Kidney glomerular epithelial cell (primary cell): ENCODE data around the gene UXS1.
A peak's percentile ranks its signal among the peaks of the same experiment; 100 is the strongest.

Experiments
- DNase-seq: peaks from one replicate; lab custom pipeline; 2025; lab: John Stamatoyannopoulos, UW

Gene UXS1

DNA sequence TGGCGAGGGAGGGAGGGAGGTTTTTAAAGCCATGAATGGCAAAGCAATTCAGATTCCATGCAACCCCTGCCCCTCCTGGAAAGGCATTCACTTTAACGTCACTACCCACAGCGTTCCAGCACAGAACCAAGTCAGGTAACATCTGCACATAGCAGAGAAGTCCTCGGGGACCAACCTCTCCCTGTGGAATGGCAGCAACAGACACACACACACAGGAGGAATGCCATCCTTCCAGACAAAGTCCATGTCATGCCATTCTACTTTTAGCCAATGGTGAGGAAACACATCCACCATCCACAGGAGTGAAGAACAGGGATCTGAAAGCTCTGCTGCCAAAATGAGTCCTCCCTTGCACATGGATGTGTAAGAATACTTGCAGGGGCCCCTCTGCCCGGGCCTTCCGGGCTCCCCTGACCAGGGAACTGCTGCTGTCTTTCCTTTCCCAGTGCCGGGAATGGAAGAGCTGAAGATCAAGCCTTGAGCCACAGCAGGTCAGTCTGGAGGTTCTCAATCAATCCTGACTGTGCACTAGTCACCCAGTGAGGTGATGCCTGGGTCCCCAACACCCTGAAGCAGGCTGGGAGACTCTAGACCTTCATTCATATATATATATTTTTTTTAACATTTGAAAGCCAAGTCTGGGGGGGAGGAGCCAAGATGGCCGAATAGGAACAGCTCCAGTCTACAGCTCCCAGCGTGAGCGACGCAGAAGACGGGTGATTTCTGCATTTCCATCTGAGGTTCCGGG is 63.7 kb downstream of the UXS1 start:
- DNase-seq, result no peak

DNA sequence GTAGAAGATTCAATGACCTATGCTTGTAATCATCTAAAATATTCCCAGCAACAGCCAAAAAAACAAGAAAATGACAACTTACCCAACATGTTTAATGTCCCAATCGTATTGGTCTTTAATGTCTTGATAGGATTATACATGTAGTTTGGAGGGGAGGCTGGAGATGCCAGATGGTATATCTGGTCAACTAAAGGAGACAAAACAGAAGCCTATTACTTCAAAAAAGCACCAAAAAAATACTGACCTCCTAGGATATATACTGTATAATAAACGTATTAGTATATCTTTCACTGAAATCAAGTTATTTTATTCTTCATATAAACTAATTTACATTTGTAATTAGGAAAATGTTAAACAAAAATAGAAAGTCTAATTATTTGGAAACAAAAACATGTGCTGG is 64.5 kb downstream of the UXS1 start:
- no peak for DNase-seq

DNA sequence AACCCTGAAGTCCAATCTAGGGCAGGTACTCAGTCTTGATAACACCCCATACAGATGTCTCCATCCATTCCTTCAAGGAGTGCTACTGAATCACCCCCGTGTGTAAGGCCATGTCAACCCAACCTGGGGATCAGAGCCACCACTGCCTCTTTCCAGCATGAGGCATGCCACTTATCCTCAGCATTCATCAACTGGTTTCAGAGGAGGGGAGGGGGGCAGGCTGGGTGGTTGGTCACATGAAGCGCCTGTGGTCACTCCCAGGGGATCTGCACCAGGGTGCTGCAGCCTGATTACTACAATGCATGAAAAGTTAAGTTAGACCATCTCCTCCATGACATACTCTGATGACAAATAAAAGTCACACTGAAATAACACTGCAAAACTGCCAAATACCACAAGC is 65.0 kb downstream of the UXS1 start:
- no peak for DNase-seq

DNA sequence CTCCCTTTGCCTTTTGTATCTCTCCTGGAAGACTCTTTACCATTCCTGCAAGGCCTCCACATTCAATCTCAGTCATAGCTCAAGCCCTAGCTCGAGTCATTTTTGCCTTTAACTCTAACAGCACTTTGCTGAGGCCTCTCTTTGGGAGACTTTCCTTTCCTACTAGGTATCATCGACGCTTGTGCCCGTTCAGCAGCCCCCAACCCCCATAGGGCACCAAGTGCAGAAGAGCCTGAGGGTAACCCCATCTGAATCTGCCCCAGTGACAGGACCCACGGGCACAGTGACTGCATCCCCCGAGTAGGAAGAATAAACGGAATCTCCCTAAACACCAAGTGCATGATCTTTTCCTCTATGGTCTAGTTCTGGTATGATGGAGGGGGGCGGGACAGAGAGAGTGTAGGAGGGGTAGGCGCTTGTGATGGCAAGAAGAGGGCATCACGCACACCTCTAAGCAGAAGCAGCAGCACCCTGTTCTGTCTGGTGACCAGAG is 66.3 kb downstream of the UXS1 start:
- no peak for DNase-seq

DNA sequence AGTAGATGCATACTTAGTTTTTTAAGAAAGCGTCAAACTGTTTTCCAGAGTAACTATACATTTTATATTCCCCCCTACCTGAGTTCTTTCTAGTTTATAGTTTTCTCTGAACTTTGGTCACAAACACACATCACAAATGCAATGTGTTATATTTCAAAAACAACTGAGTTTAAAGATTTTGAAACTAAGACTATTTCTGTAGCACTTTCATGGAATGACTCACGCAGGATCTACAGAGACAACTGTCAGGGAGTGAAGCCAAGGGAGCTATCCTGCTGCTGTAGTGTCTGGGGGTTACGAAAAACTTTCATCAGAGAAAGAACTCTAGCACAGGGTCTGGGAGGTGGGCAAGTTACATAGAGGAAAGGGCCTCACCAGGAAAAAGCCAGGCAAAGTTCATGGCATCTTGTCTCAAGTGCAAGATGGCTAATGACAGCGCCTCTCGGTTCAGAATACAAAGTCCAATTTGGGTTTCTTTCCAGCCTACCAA is 66.8 kb downstream of the UXS1 start:
- DNase-seq, result no peak

DNA sequence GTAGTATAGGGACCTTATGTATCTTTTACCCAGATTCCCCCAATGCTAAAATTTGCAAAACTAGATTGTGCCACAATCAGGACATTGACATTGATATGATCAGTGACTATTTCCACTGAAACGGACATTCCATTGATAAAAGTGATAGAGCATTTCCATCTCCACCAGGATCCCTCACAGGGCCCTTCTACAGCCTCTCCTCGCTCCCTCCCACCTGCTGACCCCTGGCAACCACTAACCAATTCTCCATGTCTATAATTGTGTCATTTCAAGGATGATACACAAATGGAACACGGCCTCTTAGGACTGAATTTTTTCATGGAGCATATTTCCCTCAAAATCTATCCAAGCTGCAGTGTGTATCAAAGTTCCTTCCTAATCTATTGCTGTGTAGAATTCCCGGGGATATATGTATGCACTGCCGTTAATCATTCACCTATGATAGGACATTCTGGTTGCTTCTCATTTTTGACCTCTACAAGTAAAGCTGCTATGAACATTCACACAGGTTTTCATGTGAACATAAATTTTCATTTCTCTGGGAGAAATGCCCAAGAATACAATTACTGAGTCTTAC is 67.3 kb downstream of the UXS1 start:
- no peak for DNase-seq

DNA sequence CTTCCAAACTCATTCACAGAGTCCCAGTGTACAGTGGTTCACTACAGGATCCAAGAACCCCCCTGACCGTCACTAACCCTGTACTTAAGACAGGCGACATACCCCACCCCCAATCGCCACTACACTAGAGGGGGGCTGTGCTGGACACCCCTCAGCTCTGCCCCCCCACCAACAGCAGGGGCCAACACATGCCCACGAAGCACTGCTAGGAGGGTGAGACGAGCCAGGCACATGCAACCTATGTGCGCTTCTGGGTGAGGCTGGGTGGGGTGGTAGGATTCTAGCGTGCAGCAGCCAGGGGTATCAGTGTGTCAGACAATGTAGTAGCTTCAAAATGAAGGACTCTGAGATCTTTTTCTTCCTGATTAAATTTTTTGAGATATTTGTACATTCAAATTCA is 67.8 kb downstream of the UXS1 start:
- DNase-seq, result no peak

DNA sequence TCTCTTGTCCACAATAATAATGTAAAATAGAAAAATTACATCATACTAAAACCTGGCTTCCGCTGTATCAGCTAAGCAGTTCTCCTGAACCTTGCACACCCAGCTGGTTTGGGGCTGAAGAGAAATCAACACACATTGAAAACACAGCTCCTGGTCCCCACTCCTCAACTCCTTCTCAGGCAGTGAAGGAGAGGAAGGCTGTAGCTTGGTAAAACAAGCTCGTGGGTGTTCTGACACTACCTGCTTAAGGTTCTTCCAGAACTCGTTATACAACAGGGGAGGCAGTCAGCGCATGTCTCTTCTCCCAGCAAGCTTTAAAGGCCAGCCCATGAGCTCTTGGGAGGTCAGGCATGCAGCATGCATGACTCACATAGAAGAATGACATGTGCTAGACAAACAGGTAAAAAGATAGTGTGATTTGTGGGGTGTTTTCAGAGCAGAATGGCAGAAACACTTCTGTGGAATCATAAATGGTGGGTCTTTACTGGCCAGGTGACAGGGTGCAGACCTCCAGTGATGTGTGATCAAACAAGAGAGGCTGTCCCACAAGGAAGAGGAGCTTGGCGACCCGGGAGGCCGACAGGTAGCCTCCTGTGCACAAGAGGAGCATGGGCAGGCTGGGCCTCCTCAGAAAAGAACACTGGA is 69.1 kb downstream of the UXS1 start:
- peak; percentile 14 for DNase-seq

DNA sequence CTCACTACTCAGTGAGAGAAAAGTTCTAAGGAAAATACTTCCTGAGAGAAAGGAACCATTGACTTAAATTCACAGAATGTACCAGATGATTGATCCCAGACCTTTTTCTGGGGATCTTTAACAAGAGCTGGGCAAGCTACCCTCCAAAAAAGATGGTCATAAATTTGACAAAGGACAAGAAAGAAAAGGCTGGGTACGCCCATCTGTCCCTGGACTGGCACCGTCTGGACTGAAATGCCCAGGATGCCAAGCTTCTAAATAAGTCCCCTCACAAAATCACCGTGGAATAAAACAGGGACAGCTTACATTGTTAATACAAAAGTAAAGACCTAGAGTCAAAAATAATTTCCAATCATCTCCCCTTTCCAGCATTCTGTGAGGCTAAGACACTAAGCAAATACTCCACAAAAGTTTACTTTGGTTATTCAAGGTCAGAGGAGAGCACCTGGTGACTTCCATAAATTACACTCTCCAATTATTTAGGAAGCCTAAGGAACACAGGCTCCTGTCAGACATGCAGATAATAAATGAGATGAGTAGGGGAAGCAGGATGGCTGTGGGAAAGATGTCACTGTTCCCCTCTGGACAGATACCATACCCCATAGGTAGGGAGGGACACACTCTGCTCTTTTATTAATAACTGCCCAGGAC is 69.9 kb downstream of the UXS1 start:
- DNase-seq, result no peak

DNA sequence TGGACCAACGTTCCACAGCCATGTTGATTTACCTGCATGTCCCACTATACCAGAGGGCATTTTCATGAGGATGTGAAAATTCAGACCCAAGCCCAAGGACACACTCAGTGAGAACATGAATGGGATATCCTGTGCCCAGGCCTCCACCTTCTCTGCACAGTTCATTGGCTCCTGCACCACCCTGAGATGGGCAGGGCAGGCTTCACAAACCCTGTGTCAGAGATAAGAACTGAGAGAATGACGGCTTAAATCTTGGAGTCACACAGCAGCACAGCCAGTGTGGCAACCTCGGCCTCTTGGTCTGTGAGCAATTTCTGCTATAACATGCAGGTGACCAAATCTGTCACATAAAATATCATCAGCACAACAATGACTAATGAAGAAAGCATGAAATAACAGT is 71.9 kb downstream of the UXS1 start:
- no peak for DNase-seq

DNA sequence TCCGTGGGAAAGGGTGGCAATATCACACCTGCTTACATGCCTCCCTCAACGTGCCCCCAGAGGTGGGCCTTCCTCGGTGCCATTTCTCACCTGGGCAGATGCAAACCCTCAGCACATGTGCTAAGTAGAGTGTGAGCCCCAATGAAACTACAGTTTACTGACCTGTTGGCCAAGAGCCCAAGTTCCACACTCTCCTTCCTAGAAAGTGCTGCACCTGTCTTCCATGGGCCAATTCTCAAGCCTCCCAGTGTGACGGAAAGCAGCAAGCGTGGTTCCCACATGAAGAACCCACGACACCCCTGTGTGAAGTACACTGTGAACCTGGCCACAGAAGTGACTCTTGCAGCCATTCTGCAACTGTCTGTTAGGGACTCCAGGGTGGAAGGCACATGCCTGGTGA is 73.7 kb downstream of the UXS1 start:
- DNase-seq, result no peak

DNA sequence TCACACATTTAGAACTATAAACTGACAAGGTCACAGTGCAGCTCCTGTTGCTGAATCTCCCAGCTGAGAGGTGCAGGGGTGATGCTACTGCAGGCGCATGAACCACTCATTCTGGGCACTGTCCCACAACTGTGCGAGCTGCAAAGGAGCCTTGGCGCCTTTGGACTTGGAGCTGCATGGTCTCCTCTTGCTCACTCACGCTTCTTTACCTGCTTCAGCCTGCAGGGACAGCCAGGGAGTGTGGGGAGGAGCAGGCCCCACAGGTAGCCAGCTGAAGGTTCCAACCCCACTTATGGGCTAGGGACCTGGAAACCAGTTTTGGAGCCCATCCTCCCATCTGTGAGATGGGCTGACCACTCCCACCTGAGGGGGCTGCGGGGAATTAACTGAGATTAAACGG is 75.0 kb downstream of the UXS1 start:
- DNase-seq, result no peak

DNA sequence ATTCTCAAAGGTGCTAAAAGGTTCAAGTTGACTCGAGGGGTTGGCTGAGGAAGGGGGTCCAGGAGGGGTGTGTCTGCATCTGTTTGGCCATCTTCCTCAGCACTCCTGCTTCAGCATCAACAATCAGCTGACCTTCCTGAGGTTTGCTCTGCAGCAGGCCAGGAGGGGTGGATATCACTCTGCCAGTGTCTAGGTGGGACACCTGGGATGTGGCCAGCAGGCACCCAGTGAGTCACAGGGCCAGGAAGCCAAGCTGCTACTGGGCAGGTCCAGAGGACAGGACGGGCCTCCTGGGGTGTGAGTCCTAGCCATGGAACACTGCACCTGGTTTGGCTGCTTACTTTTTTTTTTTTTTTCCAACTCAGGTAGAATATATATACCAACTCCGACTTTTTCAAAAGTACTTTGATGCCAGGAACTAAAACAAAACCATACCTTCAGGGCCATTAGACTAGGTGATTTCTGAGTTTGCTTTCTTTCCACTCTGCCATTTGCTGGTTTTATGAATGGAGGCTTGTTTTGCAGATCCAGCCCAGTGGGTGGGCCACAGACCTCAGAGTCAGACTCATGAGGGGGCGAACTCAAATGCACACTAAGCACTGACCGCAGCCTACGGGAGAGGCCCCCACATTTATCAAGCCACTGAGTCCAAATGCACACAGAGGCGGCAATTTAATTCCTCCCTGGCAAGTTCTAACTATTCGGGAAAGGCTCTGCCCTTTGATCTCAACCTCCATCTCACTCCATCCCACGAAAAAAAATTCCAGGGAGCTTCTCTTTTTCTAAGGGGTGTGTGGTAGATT is 76.0 kb downstream of the UXS1 start:
- DNase-seq, result no peak

DNA sequence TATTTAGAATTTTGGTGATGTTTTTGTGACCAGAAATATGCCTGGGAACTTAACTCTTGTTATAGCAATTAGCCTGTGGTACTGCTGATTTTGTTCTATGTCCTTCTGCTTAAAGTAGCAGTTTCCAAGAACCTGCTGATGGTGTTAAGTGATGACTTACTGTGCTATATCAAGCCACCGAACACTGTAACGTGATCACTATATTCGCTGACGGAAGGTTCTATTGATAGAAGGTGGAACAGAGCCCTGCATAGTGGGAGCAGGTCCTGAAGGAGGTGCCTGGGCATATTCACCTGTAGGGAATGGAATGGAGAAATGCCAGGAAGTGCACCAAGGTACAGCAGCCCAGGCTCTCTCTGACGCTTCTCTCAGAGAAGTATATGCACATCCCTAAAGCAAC is 76.8 kb downstream of the UXS1 start:
- DNase-seq, result no peak

DNA sequence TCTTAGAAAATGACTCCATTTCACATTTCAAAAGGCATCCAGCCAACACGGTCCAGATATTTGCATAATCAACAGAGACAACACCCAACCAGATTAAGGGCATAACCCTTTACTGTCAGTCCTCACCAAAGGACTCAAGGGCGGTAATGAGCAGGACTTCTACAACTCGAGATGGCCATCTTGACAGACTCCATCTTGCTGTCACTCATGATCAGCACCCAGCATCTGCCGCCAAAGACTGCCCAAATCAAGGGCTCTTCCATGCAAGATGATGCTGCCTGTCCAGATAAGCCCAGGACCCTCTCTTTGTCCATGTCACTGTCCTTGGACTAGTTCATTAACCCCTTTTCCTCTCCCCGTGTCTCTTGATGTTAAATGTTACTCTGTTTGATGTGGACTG is 77.9 kb downstream of the UXS1 start:
- no peak for DNase-seq

DNA sequence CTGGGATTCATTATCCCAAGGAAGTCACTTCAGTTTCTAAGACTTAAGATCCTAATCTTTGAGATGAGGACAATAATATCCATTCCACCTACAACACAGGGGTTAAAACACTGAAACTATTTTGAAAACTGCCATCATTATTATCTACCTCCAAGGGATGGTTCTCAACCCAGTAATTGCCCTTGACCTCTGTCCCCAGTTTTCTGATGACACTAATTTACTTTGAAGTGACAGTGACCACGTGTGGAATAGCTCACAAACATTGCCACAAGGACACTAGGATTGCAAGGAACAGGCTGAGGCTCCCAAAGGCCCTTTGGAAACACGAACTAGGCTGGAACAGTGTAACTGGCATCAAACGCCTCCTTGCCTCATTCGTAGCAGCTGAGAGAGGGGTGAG is 78.4 kb downstream of the UXS1 start:
- no peak for DNase-seq

DNA sequence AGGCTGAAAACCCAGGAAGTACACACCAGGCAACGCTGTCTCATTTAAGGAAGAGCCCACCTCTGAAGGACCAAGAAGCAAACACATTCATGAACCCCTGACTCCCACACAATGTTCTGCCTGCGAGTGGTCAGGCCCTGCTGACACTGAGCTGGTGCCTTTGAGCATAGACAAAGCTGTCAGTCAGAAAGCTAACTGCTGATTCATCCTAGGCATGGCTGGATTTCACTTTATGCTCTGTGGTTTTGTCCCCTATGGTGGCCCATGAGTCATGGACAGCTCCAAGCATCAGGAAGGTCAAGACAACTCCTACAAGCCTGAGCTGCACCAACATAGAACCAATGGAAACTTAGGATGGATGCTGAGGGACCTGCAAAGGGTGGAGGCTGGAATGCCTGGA is 78.9 kb downstream of the UXS1 start:
- DNase-seq, result peak; percentile 89

DNA sequence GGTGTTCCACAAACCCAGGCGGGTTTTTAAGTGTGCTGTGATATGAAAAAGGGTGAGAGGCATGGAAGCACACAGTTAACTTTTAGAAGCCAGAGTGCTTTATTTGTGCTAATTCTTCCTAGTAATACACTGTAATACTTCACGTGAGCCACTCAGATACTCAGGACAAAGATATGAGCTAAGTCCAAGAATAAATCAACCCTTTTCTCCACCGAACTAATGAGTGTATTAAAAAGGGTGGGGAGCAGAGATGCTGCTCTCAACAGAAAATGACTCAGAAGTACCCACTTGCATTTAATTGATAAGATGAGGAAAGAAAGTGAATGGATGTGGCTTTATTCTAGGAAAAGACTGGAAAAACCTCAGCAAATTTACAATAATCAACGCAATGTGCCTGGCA is 79.9 kb downstream of the UXS1 start:
- DNase-seq, result no peak

DNA sequence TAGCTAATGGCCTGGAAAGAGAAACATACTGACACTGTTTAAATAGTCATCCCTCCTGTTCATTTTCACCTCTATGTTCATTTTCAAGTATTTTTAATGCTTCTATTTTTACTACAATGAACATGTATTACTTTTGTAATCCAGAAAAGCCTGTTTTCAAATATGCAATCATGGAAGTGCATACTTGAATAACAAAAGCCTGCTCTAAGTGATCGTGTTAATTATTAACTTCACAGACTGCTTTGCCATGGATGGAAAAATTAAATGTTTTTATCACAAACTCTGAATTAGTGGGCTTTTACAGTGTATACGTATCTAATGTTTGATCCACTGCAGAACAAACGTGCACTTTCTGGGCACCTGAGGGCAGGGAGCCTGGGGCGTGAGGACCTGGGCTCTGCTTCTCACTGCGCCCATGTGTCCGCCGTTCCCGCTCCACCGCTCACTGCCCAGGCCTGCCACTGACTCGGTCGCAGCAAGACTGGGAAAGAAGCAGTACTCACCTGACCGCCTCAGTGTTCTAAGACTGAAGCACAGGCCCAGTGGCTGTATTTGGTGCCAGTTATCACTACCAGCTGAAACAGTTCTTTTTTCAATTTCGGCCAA is 80.6 kb downstream of the UXS1 start:
- DNase-seq, result peak; percentile 51

DNA sequence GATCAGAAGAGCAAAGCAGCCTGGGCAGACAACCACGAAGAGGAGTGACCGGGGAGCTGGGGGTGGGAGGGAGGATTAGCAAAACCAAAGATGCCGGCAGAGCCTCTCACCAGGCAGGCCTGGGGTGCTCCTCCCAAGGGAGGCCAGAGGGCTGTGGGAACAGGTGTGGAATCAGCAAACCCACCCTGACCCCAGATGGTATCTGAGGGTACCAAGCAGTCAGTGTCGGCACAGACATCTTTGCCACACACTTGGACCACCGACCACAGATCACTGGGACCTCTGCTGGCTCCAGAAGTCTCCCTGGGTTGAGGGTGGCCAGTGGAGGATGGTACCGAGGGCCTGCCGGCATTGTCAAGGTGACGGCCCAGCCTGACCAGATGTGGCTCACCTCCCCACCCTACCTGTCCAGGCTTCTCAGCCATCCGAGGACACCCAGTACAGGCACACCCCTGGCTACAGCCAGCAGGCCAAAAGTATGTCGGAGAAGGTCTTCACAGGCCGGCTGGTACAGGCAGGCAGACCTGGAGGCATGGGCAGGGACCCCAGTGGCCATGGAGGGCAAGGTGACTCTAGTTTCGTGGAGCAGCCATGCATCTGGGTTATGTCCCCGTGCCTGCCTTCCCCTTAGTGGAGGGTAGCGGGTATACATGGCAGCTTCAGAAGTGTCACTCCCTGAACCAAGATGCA is 82.1 kb downstream of the UXS1 start:
- no peak for DNase-seq
